ENCODE data around the gene SOX1. TPM values are rescaled to one million over a fixed set of nuclear protein-coding genes. Genes with fewer than 3 reads are reported as not detected.
A peak's percentile ranks its signal among the peaks of the same experiment; 100 is the strongest.

The SOX1 gene
- not detected for total RNA-seq
- not detected for polyA plus RNA-seq
- long read RNA-seq, donor 1: 0 reads
- long read RNA-seq, donor 2: 0 reads
- long read RNA-seq, donor 3: 0 reads

DNA sequence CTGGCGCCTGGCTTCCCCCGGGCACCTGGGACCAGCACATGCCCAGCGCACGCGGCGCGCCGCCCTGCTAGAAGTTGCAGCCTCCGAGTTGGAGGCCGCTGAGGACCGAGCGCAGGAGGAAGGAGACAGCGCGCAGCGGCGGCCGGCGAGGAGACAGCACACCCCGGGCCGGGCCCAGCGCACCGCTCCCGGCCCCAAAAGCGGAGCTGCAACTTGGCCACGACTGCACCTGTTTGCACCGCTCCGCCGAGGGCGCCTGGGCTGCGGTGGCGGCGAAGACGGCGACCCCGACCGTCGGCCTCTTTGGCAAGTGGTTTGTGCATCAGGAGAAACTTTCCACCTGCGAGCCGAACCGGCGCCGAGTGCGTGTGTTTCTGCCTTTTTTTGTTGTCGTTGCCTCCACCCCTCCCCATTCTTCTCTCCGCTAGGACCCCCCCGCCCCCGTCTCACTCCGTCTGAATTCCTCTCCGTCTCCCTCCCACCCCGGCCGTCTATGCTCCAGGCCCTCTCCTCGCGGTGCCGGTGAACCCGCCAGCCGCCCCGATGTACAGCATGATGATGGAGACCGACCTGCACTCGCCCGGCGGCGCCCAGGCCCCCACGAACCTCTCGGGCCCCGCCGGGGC, at the start of gene SOX1:
Gene SOX1, plus strand, starts transcription at position 34 of the 626 bp plus-strand sequence. Its CDS starts 510 bp downstream, at position 544.
- H3K4me1 ChIP-seq: peaks cover 0 to 22% (median 8%) of the 10 kb centered on the region in 9 donors
- peak within 1 kb of the TSS; percentile 10 to 47 (median 32) for H3K4me3 ChIP-seq
- TF ChIP-seq, protein P1, sequence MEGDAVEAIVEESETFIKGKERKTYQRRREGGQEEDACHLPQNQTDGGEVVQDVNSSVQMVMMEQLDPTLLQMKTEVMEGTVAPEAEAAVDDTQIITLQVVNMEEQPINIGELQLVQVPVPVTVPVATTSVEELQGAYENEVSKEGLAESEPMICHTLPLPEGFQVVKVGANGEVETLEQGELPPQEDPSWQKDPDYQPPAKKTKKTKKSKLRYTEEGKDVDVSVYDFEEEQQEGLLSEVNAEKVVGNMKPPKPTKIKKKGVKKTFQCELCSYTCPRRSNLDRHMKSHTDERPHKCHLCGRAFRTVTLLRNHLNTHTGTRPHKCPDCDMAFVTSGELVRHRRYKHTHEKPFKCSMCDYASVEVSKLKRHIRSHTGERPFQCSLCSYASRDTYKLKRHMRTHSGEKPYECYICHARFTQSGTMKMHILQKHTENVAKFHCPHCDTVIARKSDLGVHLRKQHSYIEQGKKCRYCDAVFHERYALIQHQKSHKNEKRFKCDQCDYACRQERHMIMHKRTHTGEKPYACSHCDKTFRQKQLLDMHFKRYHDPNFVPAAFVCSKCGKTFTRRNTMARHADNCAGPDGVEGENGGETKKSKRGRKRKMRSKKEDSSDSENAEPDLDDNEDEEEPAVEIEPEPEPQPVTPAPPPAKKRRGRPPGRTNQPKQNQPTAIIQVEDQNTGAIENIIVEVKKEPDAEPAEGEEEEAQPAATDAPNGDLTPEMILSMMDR (IDR thresholded peaks at IDR 0.05): no peak
- H3K36me3 ChIP-seq: no peaks in the 10 kb centered on the region
- DNase-seq (no peak), ATAC-seq (peak in 1 of 8 donors; percentile 17)
- no peak within 1 kb of the TSS for H3K27ac ChIP-seq
- peaks cover 71 to 95% (median 93%) of the 10 kb centered on the region in 7 donors for H3K27me3 ChIP-seq
- 1 to 2% methylated on average over 51 to 66 of the region's 66 CpGs for WGBS, 2 donors
- no peaks in the 10 kb centered on the region for H3K9me3 ChIP-seq
- intact Hi-C loops (cut with DNase I): no loop called here

DNA sequence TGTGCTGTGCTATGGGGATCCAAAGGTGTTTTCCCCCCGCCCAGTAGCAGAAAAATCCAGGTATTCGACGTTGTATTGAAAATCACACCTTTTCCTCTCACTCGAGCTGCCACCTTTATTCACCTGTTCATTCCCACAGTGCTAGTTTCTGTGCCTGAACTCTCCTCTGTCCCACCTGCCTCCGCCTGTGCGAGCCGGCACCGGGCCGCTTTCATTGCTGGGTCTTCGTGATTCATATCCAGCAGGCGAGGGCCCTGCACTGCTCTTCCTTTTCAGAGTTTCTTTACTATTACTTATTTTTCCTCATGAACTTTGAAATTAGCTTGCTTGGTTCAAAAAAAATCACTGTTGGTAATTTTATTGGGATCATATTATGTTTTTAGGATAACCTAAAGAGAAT, 42.4 kb upstream of the SOX1 start:
- H3K9me3 ChIP-seq: peaks cover 0 to 18% (median 7%) of the 10 kb centered on the region in 11 donors
- H3K4me3 ChIP-seq: no peak overlapping the region
- H3K27ac ChIP-seq: no peak overlapping the region
- intact Hi-C loops (cut with DNase I): no loop called here
- WGBS, 2 donors: 87 to 90% methylated on average over 11 of the region's 11 CpGs
- H3K27me3 ChIP-seq: peaks cover 0 to 52% (median 19%) of the 10 kb centered on the region in 7 donors
- H3K36me3 ChIP-seq: no peaks in the 10 kb centered on the region
- TF ChIP-seq, protein P1 (IDR thresholded peaks at IDR 0.05): no peak
- H3K4me1 ChIP-seq: no peaks in the 10 kb centered on the region
- no peak for DNase-seq
- ATAC-seq: no peak

DNA sequence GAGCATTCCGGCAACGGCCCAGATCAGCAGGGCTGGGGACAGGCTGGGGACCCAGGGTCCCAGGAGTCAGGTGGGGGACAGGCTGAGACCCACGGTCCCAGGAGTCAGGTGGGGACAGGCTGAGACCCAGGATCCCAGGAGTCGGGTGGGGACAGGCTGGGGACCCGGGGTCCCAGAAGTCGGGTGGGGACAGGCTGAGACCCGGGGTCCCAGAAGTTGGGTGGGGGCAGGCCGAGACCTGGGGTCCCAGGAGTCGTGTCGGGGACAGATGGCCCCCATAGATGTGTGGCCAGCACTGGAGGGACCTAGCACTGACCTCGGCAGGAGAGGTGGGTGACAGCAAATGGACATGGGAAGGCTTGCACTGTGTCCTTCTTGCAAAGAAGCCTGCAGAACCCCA, 39.7 kb upstream of the SOX1 start:
- intact Hi-C loops (cut with DNase I): no loop called here
- peaks cover 0 to 2% (median 0%) of the 10 kb centered on the region in 11 donors for H3K9me3 ChIP-seq
- no peak overlapping the region for H3K4me3 ChIP-seq
- DNase-seq (no peak), ATAC-seq (no peak)
- no peaks in the 10 kb centered on the region for H3K4me1 ChIP-seq
- H3K36me3 ChIP-seq: no peaks in the 10 kb centered on the region
- WGBS, 2 donors: 80 to 81% methylated on average over 11 of the region's 11 CpGs
- H3K27ac ChIP-seq: no peak overlapping the region
- TF ChIP-seq, protein P1 (IDR thresholded peaks at IDR 0.05): no peak
- H3K27me3 ChIP-seq: peaks cover 0 to 54% (median 26%) of the 10 kb centered on the region in 7 donors

DNA sequence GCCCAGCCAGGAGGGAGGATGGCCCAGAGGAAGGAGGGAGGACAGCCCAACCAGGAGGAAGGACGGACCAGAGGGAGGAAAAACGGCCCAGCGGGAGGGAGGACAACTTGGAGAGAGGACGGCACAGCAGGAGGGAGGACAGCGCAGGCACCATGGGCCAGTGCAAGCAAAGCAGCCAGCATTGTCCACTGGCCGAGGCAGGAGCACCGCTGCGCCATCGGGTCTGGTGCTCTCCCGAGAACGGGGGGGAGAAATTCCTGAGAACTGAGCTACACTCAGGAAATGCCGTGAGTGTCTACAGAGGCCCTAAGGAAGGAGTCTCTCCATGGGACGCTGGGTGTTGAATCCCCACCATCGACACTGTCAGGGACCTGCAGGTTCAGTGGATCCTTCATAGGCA, 38.5 kb upstream of the SOX1 start:
- ATAC-seq: no peak
- peaks cover 0 to 2% (median 0%) of the 10 kb centered on the region in 9 donors for H3K4me1 ChIP-seq
- WGBS, 2 donors: 76 to 84% methylated on average over 14 of the region's 14 CpGs
- H3K27ac ChIP-seq: no peak overlapping the region
- intact Hi-C loops (cut with DNase I): no loop called here
- TF ChIP-seq, protein P1 (IDR thresholded peaks at IDR 0.05): no peak
- H3K9me3 ChIP-seq: no peaks in the 10 kb centered on the region
- DNase-seq: no peak
- H3K27me3 ChIP-seq: peaks cover 0 to 54% (median 30%) of the 10 kb centered on the region in 7 donors
- H3K4me3 ChIP-seq: no peak overlapping the region
- H3K36me3 ChIP-seq: no peaks in the 10 kb centered on the region
